GM13976 (cell line): ENCODE measurements around the gene ABI2.

ENCODE experiments used
- DNase-seq: peaks from one replicate; pipeline ENCODE4 v3.0.0; 2012; ENCODE audit warnings: low spot score
- in situ Hi-C: fragments of 300-500 bp; cut with MboI; formaldehyde crosslinking; loops from one replicate; pipeline ENCODE4 v1.12.0; 2022; ENCODE audit warnings: low sequenced_read_pairs, mixed read lengths, inconsistent platforms; ENCODE audit not compliant: unreplicated experiment
- TF ChIP-seq, protein P1 (sequence below): IDR thresholded peaks from 2 replicates; pipeline ENCODE4 v1.5.1; 2012; ENCODE audit warnings: borderline replicate concordance, mild to moderate bottlenecking; ENCODE audit not compliant: insufficient read depth; ENCODE audit errors: extremely low read depth, missing control alignments, control extremely low read depth

ABI2 gene

DNA sequence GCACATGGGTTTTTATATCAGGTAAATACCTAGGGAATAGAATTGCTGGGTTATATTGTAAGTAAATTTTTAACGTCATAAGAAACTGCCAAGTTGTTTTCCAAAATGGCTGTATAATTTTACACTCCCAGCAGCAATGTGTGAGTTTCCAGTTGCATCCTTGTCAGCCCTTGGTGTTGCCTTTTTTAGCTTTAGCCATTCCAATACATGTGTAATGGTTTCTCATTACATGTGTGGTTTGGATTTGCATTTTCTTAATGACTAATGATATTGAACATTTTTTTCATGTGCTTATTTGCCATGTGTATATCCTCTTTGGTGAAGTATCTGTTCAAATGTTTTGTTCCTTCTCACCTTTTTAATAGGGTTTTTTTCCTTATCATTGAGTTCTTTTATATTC lies 70.8 kb downstream of the ABI2 start:
- in situ Hi-C loops: no loop called here
- TF ChIP-seq, protein P1, sequence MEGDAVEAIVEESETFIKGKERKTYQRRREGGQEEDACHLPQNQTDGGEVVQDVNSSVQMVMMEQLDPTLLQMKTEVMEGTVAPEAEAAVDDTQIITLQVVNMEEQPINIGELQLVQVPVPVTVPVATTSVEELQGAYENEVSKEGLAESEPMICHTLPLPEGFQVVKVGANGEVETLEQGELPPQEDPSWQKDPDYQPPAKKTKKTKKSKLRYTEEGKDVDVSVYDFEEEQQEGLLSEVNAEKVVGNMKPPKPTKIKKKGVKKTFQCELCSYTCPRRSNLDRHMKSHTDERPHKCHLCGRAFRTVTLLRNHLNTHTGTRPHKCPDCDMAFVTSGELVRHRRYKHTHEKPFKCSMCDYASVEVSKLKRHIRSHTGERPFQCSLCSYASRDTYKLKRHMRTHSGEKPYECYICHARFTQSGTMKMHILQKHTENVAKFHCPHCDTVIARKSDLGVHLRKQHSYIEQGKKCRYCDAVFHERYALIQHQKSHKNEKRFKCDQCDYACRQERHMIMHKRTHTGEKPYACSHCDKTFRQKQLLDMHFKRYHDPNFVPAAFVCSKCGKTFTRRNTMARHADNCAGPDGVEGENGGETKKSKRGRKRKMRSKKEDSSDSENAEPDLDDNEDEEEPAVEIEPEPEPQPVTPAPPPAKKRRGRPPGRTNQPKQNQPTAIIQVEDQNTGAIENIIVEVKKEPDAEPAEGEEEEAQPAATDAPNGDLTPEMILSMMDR: no peak
- DNase-seq: no peak

DNA sequence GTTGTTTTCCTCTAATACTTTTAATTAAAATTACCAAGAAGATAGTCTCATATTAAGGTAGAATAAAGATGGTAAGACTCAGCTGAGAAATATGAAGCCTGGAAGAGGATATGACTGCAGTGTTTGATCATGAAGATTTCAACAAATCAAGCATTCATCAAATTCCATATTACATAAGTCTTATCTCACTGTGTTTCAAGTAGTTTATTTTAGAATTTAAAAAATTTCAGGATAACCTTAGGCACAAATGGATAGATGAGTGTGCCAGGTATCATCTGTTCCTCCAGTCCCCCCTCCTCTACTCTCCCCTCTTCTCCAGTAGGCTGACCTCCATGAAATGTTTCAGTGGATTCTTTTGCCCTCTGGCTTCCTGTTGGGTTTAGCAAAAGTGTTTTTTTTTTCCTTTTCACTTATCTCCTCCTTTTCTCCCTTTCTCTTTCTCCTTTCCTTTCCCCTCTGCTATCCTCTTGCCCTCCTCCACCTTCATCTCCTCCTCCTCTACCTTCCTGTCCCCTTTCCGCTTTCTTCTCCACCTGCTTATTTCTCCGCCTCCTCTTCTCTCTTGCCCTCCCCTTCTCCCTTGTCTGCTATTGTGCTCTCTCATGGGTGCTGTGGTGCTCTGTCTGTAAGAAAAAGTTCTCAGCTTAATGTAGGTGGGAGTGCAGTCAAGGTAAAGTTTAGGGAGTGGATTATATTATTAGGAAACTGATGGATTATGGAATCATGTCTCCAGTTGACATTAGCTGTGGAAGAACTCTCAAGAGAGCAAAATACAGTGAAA lies 72.8 kb downstream of the ABI2 start:
- TF ChIP-seq, protein P1: no peak
- in situ Hi-C loops: no loop called here
- no peak for DNase-seq

- DNase-seq: no peak
- TF ChIP-seq, protein P1: no peak
- in situ Hi-C loops: no loop called here
Observed at GRCh38 chr2:203404996-203405395, 76.8 kb downstream of the ABI2 start.

DNA sequence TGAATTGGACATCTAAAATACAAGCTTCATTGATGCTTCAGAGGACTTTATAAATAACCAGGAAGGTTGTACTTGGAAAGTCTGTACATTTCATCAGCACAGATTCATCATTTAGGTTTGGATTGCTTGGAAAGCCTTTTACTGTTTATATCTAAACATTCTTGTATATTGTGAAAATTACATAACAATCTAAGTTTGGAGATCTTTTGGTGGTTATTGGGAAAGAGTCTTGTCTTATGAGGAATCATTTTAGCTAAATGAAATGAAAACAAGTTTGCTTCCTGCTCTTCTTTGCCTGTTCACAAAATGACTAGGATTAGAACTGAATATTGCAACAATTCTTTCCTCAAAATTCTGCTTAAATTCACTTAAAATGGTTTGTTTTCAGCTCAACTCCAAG lies 79.3 kb downstream of the ABI2 start:
- in situ Hi-C loops: no loop called here
- TF ChIP-seq, protein P1: no peak
- no peak for DNase-seq

- no peak for DNase-seq
- TF ChIP-seq, protein P1: no peak
- in situ Hi-C loops: no loop called here
Observed at GRCh38 chr2:203412546-203413331, 84.5 kb downstream of the ABI2 start.

- DNase-seq: no peak
- in situ Hi-C loops: no loop called here
- TF ChIP-seq, protein P1: no peak
Observed at GRCh38 chr2:203413796-203414195, 85.6 kb downstream of the ABI2 start.
